Activated CD8-positive, alpha-beta memory T cell treated with anti-CD3 and anti-CD28 coated beads, Interleukin-2, amount 50 U/mL, for 1 hour (primary cell): ENCODE results near the gene KCNB1.

ENCODE experiments used
- DNase-seq: peaks from one replicate; pipeline ENCODE4 v3.0.0-alpha.2; 2020; ENCODE audit errors: extremely low read depth

The KCNB1 gene

DNA sequence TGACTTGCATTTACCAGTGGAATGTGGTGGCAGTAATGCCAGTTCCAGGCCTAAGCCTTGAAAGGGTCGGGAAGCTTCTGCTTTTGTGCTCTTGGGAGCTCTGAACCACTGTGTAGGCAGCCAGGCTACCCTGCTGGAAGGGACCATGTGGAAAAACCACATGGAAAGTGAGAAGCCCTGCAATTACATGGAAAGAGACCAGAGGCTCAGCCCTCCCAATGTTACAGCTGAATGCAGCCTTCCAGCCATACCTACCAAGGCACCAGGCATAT, 14.9 kb upstream of the KCNB1 start:
- DNase-seq, result no peak

DNA sequence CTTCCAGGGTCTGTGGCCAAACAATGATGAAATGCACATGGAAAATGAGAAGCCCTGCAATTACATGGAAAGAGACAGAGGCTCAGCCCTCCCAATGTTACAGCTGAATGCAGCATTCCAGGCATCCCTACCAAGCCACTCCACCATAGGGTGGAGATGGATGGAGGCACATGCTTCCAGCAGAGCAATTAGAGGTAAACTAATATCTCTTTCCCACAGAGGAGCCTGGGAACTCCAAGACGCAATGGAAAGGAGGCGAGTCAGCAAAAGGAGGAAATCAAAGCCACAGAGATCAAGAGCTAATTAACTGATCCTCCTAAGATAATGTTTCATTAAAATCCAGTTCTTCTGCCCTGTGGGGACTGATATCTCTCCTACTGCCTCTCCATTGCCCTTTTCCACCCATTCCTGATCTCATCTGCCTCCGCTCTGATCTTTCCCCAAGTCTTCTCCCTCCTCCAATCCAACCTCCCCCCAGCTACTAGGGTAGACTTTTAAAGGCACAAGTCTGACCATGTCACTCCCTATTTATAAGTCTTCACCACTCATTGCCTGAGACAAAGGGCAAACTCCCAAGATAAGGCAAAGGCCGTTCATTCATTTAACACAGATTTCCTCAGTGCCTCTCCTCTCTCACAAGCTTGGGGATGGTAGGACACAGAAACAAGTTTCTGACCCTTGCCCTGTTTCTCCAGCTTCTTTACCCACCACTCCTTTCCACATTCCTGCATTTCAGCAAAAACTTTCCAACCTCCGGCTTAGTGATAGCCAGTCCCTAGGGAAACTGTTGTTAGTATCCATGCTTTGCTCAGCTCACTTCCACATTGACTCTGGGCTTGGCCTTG, 14.3 kb upstream of the KCNB1 start:
- DNase-seq, result no peak

DNA sequence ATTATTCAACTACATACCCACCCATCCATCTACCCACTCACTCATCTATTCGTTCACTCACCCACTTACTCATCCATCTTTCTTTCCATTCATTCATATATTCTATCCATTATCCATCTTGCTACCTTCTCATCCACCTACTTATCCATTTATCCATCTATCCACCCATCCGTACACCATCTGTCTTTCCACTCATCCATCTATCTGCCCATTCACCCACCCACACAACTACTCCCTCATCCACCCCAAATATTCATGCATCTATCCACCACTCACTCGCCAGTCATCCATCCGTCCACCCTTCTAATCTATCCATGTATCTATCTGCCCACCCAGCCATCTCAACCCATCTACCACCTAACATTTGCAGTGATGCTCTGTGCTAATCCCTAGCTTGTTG, 13.6 kb upstream of the KCNB1 start:
- no peak for DNase-seq

DNA sequence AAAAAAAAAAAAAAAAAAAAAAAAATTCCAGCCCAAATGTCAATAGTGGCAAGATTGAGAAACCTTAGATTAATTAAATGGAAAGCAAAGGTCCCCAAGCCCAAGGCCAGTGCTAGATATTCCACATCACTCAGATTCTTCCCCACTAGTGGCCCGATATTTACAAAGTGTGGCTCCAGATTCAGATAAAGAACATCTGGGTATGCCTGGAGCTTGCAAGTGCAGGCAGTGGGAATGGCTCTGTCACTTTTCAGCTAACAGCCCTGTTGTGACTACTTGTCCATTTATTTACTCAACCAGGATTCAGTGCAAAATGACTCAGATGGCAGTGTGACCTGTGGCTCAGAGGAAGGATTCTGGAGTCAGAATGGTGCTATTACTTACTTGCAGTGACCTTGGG, 8.2 kb upstream of the KCNB1 start:
- no peak for DNase-seq

DNA sequence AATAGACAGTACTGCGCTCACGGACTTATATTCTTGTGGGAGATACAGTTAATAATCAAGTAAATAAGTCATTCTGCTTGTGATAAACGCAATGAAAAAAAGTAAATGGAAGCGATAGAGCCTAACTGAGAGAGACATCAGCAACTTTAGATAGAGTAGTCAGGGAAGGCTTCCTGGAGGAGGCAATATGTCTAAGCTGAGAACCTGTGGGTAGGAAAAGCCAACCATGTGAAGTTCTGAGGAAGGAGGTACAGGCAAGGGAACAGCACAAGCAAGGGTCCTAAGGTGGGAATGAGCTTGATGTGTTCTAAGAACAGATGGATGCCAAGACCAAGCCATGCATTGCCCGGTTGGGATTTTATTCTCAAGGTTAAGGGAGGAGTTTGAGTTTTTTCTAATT, 7.2 kb upstream of the KCNB1 start:
- no peak for DNase-seq

DNA sequence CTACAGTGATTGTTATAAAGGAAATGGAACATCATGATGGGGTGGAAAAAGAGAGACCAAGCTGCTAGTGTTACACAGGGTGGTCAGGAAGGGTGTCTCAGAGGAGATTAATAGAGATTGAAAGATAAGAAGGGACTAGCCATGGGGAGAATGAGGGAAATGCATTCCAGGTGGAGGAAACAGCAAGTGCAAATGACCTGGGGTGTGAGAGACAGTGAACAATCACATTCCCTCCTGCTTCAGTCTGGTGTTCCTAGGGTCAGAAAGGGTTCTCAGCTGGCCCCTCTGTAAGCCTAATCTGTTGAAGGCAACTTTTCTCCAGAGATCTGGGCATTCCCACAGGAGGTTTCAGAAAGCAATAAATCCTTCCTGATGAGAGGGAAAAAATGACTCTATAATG, 3.6 kb upstream of the KCNB1 start:
- no peak for DNase-seq

DNA sequence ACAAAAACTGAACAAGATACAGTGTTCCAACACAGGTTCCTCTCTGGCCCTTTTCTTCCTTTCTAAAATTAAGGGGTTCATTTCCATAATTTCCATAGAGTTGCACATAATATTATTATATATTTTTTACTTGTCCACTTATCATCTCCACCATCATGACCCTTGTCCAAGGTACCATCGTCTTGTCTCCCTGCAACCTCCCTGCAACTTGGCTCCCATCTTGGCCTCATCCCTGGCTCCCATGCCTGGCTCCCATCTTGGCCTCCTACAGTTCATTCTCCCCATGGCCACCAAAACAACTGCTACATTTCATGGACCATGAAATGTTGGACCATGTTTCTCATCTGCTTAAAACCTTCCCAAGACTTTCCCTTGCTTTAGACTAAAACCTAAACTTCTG, 3.1 kb upstream of the KCNB1 start:
- no peak for DNase-seq

DNA sequence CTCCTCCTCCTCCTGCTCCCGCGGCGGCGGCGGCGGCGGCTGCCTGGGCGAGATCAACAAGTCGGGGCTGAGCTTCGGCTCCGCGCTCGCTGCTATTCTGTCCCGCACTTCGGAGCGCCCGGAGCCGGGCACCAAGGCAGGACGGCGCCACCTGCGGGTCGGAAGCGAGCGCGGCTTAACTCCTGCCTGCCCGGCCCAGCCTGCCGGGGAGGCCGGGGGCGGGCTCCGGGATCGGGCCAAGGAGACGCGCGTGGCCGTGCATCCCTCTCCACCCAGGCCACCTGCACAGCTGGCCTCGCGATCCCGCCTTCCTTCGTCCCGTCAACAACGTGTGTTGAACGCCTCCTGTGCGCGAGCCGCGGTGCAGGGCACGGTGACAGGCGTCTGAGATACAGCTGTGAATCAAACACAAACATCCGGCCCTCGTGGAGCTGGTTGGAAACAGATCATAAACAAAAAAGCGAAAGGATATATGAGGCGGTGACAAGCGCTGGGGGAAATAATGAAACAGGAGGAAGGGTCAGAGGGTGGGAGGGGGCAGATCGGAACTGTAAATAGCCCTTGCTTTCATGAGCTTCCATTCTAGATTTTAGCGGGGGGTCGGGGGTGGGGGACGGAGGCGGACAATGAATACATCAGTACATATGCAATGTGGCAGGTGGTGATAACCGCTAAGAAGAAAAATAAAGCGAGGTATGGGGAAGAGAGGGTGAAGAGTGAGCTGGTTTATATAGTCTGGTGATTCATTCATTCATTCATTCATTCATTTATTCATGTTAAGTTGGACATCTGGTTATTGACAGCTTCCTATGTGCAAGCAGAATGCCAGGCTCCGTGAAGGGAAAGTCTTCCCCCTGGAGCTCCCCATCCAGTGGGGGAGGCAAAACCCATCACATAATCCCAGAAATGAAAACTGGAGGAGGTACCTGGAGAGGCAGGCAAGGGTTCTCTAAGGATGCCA, 2.0 kb upstream of the KCNB1 start:
- no peak for DNase-seq

DNA sequence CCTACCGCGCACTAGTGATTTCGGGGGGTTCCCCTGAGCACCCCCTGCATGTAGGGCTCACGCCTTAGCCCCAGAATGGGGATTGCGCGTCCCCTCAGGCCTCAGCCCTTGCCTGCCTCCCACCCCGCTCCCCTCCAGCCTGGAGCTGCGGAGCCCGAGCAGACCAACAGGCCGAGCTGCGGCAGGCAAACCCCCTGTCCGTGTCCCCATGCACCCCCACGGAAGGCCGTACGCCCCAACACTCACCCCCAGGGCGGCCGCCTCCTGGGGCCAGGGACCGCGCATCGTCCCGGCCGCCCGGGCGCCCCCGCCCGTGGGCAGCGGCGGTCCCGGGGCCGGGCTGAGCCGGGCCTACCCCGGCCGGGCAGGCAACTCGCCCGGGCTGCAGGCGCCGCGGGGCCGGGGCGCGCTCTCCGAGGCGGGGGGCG, 1.2 kb upstream of the KCNB1 start:
- DNase-seq, result no peak

DNA sequence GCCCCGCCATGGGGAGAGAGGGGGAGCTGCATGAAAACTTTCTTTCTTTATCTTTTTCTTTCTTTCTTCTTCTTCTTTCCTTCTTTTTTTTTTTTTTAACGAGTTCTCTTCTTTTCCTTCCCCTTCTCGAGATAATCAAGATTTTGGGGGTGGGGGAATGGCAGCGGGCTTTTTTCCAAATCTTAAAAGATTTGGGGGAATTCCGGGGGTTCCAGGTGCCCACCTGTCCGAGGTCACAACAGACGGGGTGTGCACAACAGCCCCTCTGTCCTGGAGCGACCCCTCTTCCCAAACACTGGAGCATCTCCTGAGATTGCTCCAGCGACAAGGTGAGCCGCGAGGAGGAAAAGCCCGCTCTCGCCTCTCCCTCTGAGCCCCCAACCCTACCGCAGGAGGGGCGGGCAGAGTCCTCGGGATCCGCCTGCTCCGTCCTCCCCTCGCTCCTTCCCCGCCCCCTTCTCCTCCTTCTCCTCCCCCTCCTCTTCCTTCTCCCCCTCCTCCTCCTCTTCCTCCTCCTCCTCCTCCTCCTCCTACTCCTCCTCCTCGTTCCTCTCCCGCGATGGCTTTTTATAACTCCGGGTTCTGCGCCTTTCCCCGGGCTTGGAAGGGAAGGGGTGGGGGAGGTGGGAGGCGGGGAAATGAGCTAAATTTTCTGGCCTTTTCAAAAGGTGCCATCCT, 689 bp upstream of the KCNB1 start:
- DNase-seq, result no peak

DNA sequence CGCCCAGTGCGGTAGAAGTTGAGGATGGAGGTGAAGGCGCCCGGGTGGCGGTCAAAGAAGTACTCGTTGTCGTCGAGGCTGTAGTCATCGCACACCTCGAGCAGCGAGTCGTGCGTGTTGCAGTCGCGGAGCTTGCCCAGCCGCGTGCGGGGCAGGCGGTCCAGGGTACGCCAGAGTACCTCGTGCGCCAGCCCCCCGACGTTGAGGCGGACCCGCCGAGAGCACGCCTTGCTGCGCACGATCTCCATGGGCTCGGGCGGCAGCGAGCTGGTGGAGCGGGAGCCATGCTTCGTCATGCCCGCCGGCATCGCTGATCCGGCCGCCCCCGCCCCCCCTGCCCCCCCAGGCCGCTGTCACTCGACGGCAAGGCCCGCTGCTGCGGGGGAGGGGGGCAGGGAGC, 295 bp downstream of the KCNB1 start:
- no peak for DNase-seq

DNA sequence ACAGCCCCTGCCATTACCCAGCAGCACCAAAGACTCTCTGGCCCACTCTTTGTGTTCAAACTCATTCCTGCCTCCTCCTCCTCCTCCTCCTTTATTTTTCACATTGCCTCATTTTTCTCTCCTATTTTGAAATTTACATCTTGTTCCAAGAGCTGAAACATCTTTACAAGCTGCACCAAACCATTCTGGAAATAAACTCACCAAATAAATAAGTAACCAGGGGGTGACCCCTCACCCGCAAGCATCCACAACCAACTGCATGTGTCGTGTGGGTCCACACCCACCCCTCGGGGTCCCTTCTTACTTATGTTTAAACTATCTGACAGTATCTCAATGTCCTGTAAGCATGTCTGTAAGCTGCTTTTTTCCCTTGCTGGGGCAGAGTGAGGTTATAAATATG, 1.4 kb downstream of the KCNB1 start:
- DNase-seq, result no peak

DNA sequence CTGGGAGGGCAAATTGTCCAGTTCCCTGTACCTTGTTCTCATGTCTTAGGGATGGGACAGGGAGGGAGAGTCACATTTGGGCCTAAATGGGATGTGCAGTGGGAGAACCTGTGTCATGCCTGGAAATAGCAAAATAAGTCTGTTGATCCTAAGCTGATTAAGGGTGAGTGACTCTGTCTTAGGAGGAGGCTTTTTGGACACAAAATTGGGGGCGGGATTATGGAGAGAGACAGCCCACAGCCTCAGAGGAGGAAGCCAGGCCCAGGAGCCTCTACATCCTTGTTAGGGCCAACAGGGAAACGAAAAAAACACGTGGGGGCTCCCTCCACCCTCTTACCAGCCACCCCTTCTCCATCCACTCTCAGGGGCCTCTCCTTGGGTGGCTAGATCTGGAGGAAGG, 2.2 kb downstream of the KCNB1 start:
- no peak for DNase-seq

DNA sequence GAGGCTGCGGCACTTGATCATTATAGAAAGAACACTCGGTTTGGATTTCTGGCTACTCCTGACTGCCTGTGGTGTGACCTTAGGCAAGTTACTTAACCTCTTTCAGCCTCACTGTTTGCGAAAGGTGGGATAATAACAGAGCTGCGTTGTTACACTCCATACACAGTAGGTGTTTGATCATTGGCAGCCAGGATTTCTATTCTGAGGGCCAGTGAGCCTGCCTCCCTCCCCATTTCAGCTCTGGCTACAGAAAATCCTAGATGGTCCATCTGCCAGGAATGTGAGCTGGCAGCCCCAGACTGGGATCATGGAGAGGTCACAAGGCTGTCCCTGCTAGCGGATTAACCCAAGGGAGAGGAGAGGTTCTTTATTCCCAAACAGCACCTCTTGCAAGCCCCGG, 2.7 kb downstream of the KCNB1 start:
- DNase-seq, result no peak

DNA sequence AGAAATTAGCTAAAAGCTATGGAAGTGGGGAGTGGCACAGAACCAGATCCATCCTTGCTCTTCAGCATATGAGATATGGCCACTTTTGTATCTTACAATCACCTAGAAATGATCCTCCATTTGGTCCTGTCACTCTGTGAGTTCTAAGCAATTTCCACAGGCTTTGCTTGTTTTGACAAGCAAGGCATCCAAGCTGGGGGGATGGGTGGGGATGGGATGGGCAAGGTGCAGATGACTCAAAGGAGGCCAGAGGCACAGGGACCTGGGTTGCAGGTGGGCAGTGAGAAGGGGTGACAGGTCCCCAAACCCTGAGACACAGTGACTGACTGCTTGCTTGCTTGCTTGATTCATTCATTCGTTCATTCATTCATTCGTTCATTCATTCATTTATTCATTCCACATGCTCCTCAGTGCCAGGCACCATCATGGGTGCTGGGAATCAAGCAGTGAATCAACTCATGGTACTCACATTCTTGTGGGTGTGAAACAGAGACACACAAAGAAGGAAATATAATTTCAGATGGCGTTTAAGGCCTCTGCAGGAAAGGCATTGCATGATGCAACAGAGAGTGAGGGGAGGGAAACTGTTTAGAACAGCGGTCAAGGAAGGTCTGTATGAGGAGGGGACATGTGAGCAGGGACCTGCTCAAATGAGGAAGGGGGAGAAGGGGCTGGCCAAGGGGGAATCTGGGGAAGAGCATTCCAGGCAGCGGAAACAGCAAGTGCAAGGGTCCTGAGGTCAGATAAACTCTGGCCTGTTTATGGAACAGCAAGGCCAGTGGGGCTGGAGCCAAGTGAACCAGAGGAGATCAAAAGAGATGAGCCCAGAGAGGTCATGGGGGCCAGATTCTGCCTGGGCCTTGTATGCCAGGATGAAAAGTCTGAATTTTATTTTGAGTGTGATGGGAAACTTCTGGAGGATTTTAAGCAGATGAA, 3.4 kb downstream of the KCNB1 start:
- no peak for DNase-seq

DNA sequence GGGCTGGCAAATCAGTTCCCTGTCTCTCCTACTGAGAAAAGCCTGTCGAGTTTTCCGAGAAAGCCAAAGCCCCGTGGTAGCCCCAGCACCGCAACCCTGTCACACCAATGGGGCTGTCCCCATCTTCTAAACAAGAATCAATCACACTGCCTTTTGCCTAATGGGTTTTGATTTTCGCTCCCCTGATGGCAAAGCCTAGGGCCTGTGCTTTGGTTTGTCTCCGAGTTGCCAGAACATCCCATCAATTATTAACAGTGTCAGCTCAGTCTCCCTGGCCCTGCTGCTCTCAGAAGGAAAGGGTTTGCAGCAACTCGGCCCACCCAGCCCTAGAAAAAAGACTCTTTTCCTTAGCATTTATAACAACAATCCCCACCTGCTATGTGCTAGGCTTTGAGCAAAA, 4.2 kb downstream of the KCNB1 start:
- DNase-seq, result no peak

DNA sequence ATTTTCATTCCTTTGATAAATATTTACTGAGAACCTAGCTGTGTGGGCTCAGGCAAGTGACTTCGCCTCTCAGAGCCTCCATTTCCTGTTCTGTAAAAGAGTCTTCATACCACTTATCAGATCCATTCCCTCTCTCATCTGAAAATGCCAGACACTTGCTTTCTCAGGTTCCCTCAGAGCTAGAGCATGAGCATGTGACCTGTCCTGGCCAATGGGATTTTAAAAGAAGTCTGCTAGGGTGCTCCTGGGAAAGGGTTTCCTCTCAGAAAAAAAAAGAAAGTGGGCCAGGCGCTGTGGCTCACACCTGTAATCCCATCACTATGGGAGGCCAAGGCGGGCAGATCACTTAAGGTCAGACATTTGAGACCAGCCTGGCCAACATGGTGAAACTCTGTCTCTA, 5.3 kb downstream of the KCNB1 start:
- no peak for DNase-seq

DNA sequence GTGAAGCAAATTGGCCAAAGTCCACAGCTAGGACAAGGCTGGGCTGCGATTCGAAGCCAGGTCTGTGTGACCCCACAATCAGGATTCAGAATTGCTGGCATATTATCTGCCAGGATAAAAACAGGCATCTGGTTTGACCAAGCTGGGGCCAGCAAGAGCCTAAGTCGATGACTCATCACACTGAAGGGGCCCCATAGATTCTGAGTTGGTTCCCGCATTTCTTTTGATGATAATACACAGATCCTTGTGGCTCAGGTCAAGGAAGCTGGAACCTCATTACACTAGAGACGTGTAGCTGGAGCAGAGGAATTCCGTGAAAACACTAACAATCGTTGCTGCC, 6.5 kb downstream of the KCNB1 start:
- DNase-seq, result no peak

DNA sequence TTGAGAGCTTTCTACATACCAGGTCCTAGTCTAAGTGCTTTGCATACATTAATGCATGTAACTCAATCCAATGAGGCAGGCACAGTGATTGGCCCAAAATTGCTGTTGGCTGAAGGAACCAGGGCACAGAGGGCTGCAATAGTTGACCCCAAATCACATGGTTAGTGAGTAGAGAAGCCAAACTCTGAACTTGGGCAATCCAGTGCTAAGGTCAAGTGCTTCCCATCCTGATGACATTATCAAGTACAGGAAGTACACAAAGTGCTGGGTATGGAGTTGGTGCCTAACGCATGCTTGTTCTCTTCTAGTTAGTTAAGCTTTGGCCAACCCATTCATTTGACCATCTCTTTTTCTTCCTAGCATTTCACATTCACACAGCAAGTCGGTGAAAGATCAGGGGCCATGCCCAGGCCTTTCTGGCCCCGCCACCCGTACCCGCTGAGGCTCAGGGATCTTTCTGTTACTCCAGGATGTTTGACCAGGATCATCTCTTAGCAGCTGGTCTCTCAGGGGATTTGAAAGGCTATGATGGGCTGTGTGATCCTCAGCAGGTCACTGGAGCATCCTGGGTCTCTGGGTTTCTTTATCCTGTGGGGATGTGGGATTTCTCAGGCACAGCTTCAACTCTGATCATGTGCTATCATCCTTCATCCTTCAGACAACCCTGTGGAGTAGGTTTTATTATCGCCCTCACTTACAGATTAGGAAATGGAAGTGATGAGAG, 7.0 kb downstream of the KCNB1 start:
- DNase-seq, result no peak

DNA sequence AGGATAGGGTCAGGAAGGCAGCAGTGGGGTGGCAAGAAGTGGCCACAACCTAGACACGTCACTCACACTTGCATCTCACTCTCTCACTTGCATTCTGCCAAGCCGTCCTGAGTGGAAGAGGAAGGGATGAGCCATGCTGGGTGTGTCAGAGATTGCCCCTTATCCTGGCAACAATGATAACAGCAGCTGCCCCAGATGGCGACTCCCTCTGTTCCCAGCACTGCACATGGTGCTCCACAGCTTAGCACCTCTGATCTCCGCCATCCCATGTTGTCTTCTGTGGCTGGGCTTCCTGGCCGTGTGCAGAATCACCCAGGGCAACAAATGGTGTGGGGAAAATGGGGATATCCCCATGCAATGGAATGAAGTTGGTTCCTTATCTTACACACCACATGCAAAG, 11.1 kb downstream of the KCNB1 start:
- DNase-seq, result no peak

DNA sequence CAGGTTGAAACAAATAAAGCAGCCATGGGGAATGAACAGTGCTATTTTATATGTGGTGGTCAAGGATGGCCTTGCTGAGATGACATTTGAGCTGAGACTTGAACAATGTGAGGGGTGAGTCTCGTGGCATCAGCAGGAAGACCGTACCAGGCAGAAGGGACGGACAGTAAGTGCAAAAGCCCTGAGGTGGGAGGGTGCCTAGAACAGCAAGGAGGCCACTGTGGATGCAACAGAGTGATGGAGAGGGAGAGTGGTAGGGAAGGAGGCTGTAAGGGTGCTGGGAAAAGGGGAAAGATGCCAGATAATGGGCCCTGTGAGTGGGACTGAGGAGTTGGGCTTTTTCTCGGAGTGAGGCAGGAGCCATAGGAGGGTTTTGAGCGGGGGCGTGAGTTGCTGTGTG, 11.5 kb downstream of the KCNB1 start:
- DNase-seq, result no peak
